Measurements from ENCODE around the gene TIPIN. TPM values are rescaled to one million over a fixed set of nuclear protein-coding genes. Genes with fewer than 3 reads are reported as not detected.

Gene TIPIN
- polyA plus RNA-seq, 1 of the 3 experiments (the other 2 are of a cell fraction), result 5.7 TPM

GRCh38 chr15:66389859-66390381, 33.4 kb upstream of the TIPIN start:
- TF ChIP-seq TCF12 (IDR thresholded peaks at IDR 0.05) (no peak), FOSL2 (IDR thresholded peaks at IDR 0.05; ENCODE audit: borderline replicate concordance, low read depth) (peak; percentile 20; the same call in 1 of the 2 replicates)
- Histone ChIP-seq H3K79me2 (ENCODE audit: insufficient read depth) (peaks cover 86% of the 10 kb centered on the region), H4K20me1 (ENCODE audit: insufficient read depth) (peaks cover 40% of the 10 kb centered on the region), H2AFZ (ENCODE audit: low read depth) (no peak overlapping the region), H3K36me3 (replicated peaks in 1 of 2; ENCODE audit: control insufficient read depth in 1 of 2, insufficient read depth in 2 of 2, low read length in 1 of 2) (peaks cover 0 to 4% of the 10 kb centered on the region in 2 experiments), H3K9me2 (no peaks in the 10 kb centered on the region), H3K9me3 (no peaks in the 10 kb centered on the region), H3K4me3 (ENCODE audit: low read depth in 2 of 2, low read length in 1 of 2) (no peak overlapping the region), H3K4me1 (ENCODE audit: control insufficient read depth in 1 of 2, insufficient read depth in 2 of 2, low read depth in 1 of 2, low read length in 1 of 2) (peaks cover 6 to 9% of the 10 kb centered on the region in 2 experiments; a peak in 3 of 4 replicates), H3K27ac (ENCODE audit: low read depth in 2 of 2, low read length in 1 of 2) (no peak overlapping the region), H3F3A (replicated peaks; ENCODE audit: insufficient read depth) (peaks cover 17% of the 10 kb centered on the region), H3K9ac (no peak overlapping the region), H3K27me3 (ENCODE audit: insufficient read depth) (no peaks in the 10 kb centered on the region), H3K4me2 (no peak overlapping the region)
- ChIA-PET POLR2A (interaction anchor here (1.0 kb wide), 1 partner anchor 70 kb away, joined by 3 read pairs; no protein-coding TSS in a partner anchor), CTCF (interaction anchor here (1.5 to 1.8 kb wide), 2 partner anchors 13 to 109 kb away, joined by 5 to 6 read pairs; no protein-coding TSS in a partner anchor)
- no peak for DNase-seq

- Histone ChIP-seq H4K20me1 (ENCODE audit: insufficient read depth) (peaks cover 34% of the 10 kb centered on the region), H3K4me2 (peak overlapping the region; percentile 85; the same call in 1 of the 2 replicates), H3K9ac (no peak overlapping the region), H3F3A (replicated peaks; ENCODE audit: insufficient read depth) (peaks cover 17% of the 10 kb centered on the region), H3K27ac (ENCODE audit: low read depth in 2 of 2, low read length in 1 of 2) (no peak overlapping the region), H3K27me3 (ENCODE audit: insufficient read depth) (no peaks in the 10 kb centered on the region), H3K9me3 (no peaks in the 10 kb centered on the region), H3K4me1 (ENCODE audit: control insufficient read depth in 1 of 2, insufficient read depth in 2 of 2, low read depth in 1 of 2, low read length in 1 of 2) (peaks cover 6 to 9% of the 10 kb centered on the region in 2 experiments; a peak in 3 of 4 replicates), H3K9me2 (no peaks in the 10 kb centered on the region), H3K4me3 (ENCODE audit: low read depth in 2 of 2, low read length in 1 of 2) (0 out of 4 replicates have a peak overlapping the region, but pooled peaks of 1 of the 2 experiments have one; percentile 92), H2AFZ (ENCODE audit: low read depth) (no peak overlapping the region), H3K36me3 (replicated peaks in 1 of 2; ENCODE audit: control insufficient read depth in 1 of 2, insufficient read depth in 2 of 2, low read length in 1 of 2) (peaks cover 0 to 4% of the 10 kb centered on the region in 2 experiments), H3K79me2 (ENCODE audit: insufficient read depth) (peaks cover 80% of the 10 kb centered on the region)
- TF ChIP-seq, protein P1, sequence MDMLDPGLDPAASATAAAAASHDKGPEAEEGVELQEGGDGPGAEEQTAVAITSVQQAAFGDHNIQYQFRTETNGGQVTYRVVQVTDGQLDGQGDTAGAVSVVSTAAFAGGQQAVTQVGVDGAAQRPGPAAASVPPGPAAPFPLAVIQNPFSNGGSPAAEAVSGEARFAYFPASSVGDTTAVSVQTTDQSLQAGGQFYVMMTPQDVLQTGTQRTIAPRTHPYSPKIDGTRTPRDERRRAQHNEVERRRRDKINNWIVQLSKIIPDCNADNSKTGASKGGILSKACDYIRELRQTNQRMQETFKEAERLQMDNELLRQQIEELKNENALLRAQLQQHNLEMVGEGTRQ (IDR thresholded peaks at IDR 0.05; ENCODE audit: borderline replicate concordance, low read depth, low read length), result no peak
- no peak for TF ChIP-seq ELF1 (IDR thresholded peaks at IDR 0.05)
- no peak for TF ChIP-seq FOXJ3 (CRISPR knock-in tag; IDR thresholded peaks at IDR 0.05)
- no peak for TF ChIP-seq YY1 (IDR thresholded peaks at IDR 0.05; ENCODE audit: low read depth)
- TF ChIP-seq RFX5 (IDR thresholded peaks at IDR 0.05; ENCODE audit: low read length), result no peak
- no peak for TF ChIP-seq RAD21 (IDR thresholded peaks at IDR 0.05; ENCODE audit: low read length)
- TF ChIP-seq, protein P2, sequence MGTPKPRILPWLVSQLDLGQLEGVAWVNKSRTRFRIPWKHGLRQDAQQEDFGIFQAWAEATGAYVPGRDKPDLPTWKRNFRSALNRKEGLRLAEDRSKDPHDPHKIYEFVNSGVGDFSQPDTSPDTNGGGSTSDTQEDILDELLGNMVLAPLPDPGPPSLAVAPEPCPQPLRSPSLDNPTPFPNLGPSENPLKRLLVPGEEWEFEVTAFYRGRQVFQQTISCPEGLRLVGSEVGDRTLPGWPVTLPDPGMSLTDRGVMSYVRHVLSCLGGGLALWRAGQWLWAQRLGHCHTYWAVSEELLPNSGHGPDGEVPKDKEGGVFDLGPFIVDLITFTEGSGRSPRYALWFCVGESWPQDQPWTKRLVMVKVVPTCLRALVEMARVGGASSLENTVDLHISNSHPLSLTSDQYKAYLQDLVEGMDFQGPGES (IDR thresholded peaks at IDR 0.05; ENCODE audit: low read depth, low read length), result no peak
- no peak for TF ChIP-seq RXRA (IDR thresholded peaks at IDR 0.05; ENCODE audit: borderline replicate concordance, low read depth)
- TF ChIP-seq CHD2 (IDR thresholded peaks at IDR 0.05; ENCODE audit: low read length, partially characterized antibody), result no peak
- TF ChIP-seq MXI1 (IDR thresholded peaks at IDR 0.05; ENCODE audit: low read depth, low read length), result no peak
- TF ChIP-seq FOXM1 (IDR thresholded peaks at IDR 0.05; ENCODE audit: low read depth), result no peak
- TF ChIP-seq TAF1 (IDR thresholded peaks at IDR 0.05; ENCODE audit: borderline replicate concordance, low read depth, low read length), result no peak
- no peak for TF ChIP-seq NRF1 (IDR thresholded peaks at IDR 0.05; ENCODE audit: low read depth, low read length)
- TF ChIP-seq MEF2A (IDR thresholded peaks at IDR 0.05; ENCODE audit: borderline replicate concordance, low read depth), result no peak
- TF ChIP-seq SMC3 (IDR thresholded peaks at IDR 0.05; ENCODE audit: low read depth, low read length), result no peak
- TF ChIP-seq, protein P3, sequence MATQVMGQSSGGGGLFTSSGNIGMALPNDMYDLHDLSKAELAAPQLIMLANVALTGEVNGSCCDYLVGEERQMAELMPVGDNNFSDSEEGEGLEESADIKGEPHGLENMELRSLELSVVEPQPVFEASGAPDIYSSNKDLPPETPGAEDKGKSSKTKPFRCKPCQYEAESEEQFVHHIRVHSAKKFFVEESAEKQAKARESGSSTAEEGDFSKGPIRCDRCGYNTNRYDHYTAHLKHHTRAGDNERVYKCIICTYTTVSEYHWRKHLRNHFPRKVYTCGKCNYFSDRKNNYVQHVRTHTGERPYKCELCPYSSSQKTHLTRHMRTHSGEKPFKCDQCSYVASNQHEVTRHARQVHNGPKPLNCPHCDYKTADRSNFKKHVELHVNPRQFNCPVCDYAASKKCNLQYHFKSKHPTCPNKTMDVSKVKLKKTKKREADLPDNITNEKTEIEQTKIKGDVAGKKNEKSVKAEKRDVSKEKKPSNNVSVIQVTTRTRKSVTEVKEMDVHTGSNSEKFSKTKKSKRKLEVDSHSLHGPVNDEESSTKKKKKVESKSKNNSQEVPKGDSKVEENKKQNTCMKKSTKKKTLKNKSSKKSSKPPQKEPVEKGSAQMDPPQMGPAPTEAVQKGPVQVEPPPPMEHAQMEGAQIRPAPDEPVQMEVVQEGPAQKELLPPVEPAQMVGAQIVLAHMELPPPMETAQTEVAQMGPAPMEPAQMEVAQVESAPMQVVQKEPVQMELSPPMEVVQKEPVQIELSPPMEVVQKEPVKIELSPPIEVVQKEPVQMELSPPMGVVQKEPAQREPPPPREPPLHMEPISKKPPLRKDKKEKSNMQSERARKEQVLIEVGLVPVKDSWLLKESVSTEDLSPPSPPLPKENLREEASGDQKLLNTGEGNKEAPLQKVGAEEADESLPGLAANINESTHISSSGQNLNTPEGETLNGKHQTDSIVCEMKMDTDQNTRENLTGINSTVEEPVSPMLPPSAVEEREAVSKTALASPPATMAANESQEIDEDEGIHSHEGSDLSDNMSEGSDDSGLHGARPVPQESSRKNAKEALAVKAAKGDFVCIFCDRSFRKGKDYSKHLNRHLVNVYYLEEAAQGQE (IDR thresholded peaks at IDR 0.05; ENCODE audit: low read depth, low read length), result no peak
- no peak for DNase-seq
- 86% methylated on average over 14 of the region's 14 CpGs for WGBS (ENCODE audit: low lambda C conversion rate)
- POLR2A ChIA-PET, result interaction anchor here (1.0 kb wide), 1 partner anchor 71 kb away, joined by 3 read pairs; no protein-coding TSS in a partner anchor
- CTCF ChIA-PET, result interaction anchor here (1.5 to 2.1 kb wide), 4 partner anchors 9 to 26 kb away, joined by 5 to 15 read pairs (median 6); no protein-coding TSS in a partner anchor
Measured at GRCh38 chr15:66389098-66389858, 32.8 kb upstream of the TIPIN start.
